GM23248 (cell line): ENCODE measurements around the gene STXBP6.

Experiments used
- EZH2 ChIP-seq: fragments of 200-600 bp; sonication (generic); IDR thresholded peaks from 2 replicates; pipeline ENCODE4 v1.6.1; 2018; ENCODE audit warnings: antibody characterized with exemption, mild to moderate bottlenecking; ENCODE audit not compliant: insufficient read depth, poor library complexity, severe bottlenecking
- EZH2phosphoT487 ChIP-seq: fragments of 200-600 bp; sonication (generic); IDR thresholded peaks from 2 replicates; pipeline ENCODE4 v1.6.1; 2018; ENCODE audit warnings: antibody characterized with exemption, moderate library complexity, mild to moderate bottlenecking, low read depth; ENCODE audit not compliant: insufficient read depth

GRCh38 chr14:24974591-24975374, 75.2 kb downstream of the STXBP6 start:
- TF ChIP-seq EZH2 (no peak), EZH2phosphoT487 (no peak)
